Smooth muscle cell (in vitro differentiated cells): ENCODE measurements around the gene TMEM87A. TPM values are rescaled to one million over a fixed set of nuclear protein-coding genes. Genes with fewer than 3 reads are reported as not detected.

Experiments used
- DNase-seq: peaks from one replicate; lab custom pipeline; 2025; ENCODE audit not compliant: unreplicated experiment; lab: John Stamatoyannopoulos, UW
- H2AFZ ChIP-seq: fragments of 200-600 bp; sonication (generic); 2 replicates; pipeline ENCODE4 v1.6.0; 2016; ENCODE audit warnings: antibody characterized with exemption, low read depth, mild to moderate bottlenecking
- H3F3A ChIP-seq: fragments of 200-600 bp; sonication (generic); 2 replicates; pipeline ENCODE4 v1.6.0; 2017; ENCODE audit warnings: antibody characterized with exemption, low read depth
- H3K27ac ChIP-seq: fragments of 200-600 bp; sonication (generic); 2 replicates; pipeline ENCODE4 v1.5.1; 2016; ENCODE audit warnings: low read depth, mild to moderate bottlenecking
- H3K27me3 ChIP-seq: fragments of 200-600 bp; sonication (generic); 2 replicates; pipeline ENCODE4 v1.6.1; 2016; ENCODE audit warnings: low read depth, mild to moderate bottlenecking
- H3K36me3 ChIP-seq: fragments of 200-600 bp; sonication (generic); 2 replicates; pipeline ENCODE4 v1.5.1; 2016; ENCODE audit warnings: low read depth
- H3K4me1 ChIP-seq: fragments of 200-600 bp; sonication (generic); 2 replicates; pipeline ENCODE4 v1.5.1; 2016; ENCODE audit warnings: low read depth
- H3K4me2 ChIP-seq: fragments of 200-600 bp; sonication (generic); 2 replicates; pipeline ENCODE4 v1.6.0; 2016; ENCODE audit warnings: mild to moderate bottlenecking
- H3K4me3 ChIP-seq: fragments of 200-600 bp; sonication (generic); 2 replicates; pipeline ENCODE4 v1.5.1; 2016; ENCODE audit warnings: mild to moderate bottlenecking
- H3K79me2 ChIP-seq: fragments of 200-600 bp; sonication (generic); 2 replicates; pipeline ENCODE4 v1.6.0; 2016; ENCODE audit warnings: low read depth, mild to moderate bottlenecking
- H3K9ac ChIP-seq: fragments of 200-600 bp; sonication (generic); 2 replicates; pipeline ENCODE4 v1.6.0; 2016; ENCODE audit warnings: low read depth
- H3K9me3 ChIP-seq: fragments of 200-600 bp; sonication (generic); replicated peaks from 2 replicates; pipeline ENCODE4 v1.5.1; 2016; ENCODE audit warnings: low read depth
- H4K20me1 ChIP-seq: fragments of 200-600 bp; sonication (generic); 2 replicates; pipeline ENCODE4 v1.6.0; 2016; ENCODE audit warnings: low read depth
- WGBS: methylation state at CpG from one replicate; pipeline ENCODE4 v1.1.7; 2016; ENCODE audit warnings: low lambda C conversion rate; 5-methylcytosine and 5-hydroxymethylcytosine counted together
- polyA plus RNA-seq: library from polyadenylated mRNA; unstranded; fragments of >200 nt; fragmentation: Nextera tagmentation; extraction: Ambion mirVana; gene quantifications from 2 replicates; pipeline ENCODE4 v1.2.1, GENCODE V29; 2016
- total RNA-seq: library from RNA; depleted of rRNA; stranded (reverse); fragments of >200 nt; gene quantifications from 2 replicates; pipeline ENCODE4 v1.2.3, GENCODE V29; 2014
- TF ChIP-seq, protein P1 (sequence below): fragments of 200-600 bp; sonication (generic); IDR thresholded peaks from 2 replicates; pipeline ENCODE4 v1.5.1; 2017; ENCODE audit warnings: borderline replicate concordance, mild to moderate bottlenecking, antibody characterized with exemption; ENCODE audit not compliant: insufficient read depth, poor library complexity, severe bottlenecking

The TMEM87A gene
- total and polyA plus RNA-seq, 2 experiments from 2014 or later, result 59.9 to 82.3 TPM

DNA sequence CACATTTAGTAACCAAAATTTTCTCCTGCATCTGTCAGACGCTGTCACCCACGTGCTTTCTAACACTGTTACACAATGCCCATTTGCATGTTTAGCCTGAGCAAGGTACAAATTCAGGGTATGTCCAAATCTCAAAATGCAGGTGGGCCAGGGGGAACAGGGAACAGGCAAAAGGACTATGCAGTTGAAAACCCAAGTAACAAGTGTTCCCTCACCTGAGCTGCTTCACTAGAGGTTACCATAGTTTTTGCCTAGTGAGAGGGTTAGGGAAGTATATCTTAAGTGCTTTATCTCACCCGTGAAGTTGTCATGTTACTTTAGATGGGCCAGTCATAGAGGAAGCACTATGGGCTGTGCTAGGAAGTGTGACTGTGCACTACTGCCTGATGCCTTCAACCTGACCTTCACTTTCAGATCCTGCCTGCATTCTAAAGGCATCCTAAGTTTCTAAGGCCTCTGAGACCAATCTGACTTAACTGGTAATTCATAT is 6.0 kb upstream of the TMEM87A start:
- no peak for DNase-seq
- Histone ChIP-seq H3K27ac (no peak overlapping the region), H4K20me1 (no peaks in the 10 kb centered on the region), H3K36me3 (no peaks in the 10 kb centered on the region), H3K9ac (no peak overlapping the region), H3K79me2 (peaks cover 13% of the 10 kb centered on the region), H3K4me3 (no peak overlapping the region), H2AFZ (no peak overlapping the region), H3K4me1 (peaks cover 14% of the 10 kb centered on the region), H3K4me2 (no peak overlapping the region), H3K9me3 (no peaks in the 10 kb centered on the region), H3F3A (peaks cover 9% of the 10 kb centered on the region), H3K27me3 (no peaks in the 10 kb centered on the region)
- WGBS, result 79% methylated on average over 3 of the region's 3 CpGs
- TF ChIP-seq, protein P1, sequence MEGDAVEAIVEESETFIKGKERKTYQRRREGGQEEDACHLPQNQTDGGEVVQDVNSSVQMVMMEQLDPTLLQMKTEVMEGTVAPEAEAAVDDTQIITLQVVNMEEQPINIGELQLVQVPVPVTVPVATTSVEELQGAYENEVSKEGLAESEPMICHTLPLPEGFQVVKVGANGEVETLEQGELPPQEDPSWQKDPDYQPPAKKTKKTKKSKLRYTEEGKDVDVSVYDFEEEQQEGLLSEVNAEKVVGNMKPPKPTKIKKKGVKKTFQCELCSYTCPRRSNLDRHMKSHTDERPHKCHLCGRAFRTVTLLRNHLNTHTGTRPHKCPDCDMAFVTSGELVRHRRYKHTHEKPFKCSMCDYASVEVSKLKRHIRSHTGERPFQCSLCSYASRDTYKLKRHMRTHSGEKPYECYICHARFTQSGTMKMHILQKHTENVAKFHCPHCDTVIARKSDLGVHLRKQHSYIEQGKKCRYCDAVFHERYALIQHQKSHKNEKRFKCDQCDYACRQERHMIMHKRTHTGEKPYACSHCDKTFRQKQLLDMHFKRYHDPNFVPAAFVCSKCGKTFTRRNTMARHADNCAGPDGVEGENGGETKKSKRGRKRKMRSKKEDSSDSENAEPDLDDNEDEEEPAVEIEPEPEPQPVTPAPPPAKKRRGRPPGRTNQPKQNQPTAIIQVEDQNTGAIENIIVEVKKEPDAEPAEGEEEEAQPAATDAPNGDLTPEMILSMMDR, result no peak

DNA sequence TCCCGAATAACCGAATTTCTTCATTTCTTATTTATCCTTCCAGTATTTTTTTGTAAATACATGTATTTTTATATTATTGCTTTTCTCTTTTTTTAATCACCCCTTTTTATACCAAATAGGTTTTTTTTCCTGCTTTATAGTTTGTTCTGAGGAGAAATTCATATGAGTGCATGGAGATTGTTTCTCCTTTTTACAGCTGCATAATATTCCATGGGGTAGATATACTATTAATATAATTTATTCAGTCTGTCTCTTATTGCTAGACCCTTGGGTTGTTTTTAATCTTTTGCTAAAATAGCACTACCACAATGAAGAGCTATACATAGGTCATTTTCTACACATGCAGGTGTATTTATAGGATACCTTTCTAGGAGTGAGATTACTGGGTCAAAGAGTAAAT is 3.5 kb upstream of the TMEM87A start:
- no peak overlapping the region for H3K9ac ChIP-seq
- no peak for DNase-seq
- H3K4me2 ChIP-seq, result no peak overlapping the region
- no peaks in the 10 kb centered on the region for H3K36me3 ChIP-seq
- H2AFZ ChIP-seq, result no peak overlapping the region
- TF ChIP-seq, protein P1, result no peak
- H4K20me1 ChIP-seq, result no peaks in the 10 kb centered on the region
- H3K79me2 ChIP-seq, result peaks cover 21% of the 10 kb centered on the region
- WGBS, result 94% methylated on average over 2 of the region's 2 CpGs
- peaks cover 25% of the 10 kb centered on the region for H3F3A ChIP-seq
- H3K9me3 ChIP-seq, result no peaks in the 10 kb centered on the region
- no peak overlapping the region for H3K27ac ChIP-seq
- no peak overlapping the region for H3K4me3 ChIP-seq
- no peaks in the 10 kb centered on the region for H3K27me3 ChIP-seq
- H3K4me1 ChIP-seq, result peaks cover 20% of the 10 kb centered on the region

GRCh38 chr15:42275780-42276391 is 2.7 kb upstream of the TMEM87A start:
- H3F3A ChIP-seq, result peaks cover 29% of the 10 kb centered on the region
- H3K27me3 ChIP-seq, result no peaks in the 10 kb centered on the region
- TF ChIP-seq, protein P1, result no peak
- H3K4me1 ChIP-seq, result peaks cover 28% of the 10 kb centered on the region
- peaks cover 30% of the 10 kb centered on the region for H3K79me2 ChIP-seq
- peaks cover 7% of the 10 kb centered on the region for H4K20me1 ChIP-seq
- WGBS, result 70% methylated on average over 4 of the region's 4 CpGs
- no peaks in the 10 kb centered on the region for H3K9me3 ChIP-seq
- peak overlapping the region; percentile 98 for H3K4me2 ChIP-seq
- H3K27ac ChIP-seq, result peak overlapping the region; percentile 96
- DNase-seq, result no peak
- no peaks in the 10 kb centered on the region for H3K36me3 ChIP-seq
- peak overlapping the region; percentile 90 for H3K9ac ChIP-seq
- H3K4me3 ChIP-seq, result peak overlapping the region; percentile 85
- peak overlapping the region; percentile 67 for H2AFZ ChIP-seq

DNA sequence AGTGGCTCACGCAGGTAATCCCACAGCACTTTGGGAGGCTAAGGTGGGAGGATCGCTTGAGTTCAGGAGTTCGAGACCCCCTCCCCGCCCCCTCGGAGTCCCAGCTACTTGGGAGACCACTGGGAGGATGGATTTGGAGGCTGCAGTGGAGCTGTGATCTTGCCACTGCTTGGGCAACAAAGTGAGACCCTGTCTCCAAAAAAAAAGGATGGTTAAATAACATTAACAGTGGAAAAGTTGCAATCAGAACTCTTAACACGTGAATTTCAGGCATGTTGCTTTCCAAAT is 1.4 kb upstream of the TMEM87A start:
- no peaks in the 10 kb centered on the region for H3K27me3 ChIP-seq
- H3K79me2 ChIP-seq, result peaks cover 42% of the 10 kb centered on the region
- no peak for DNase-seq
- peak overlapping the region; percentile 67 for H2AFZ ChIP-seq
- TF ChIP-seq, protein P1, result no peak
- no peaks in the 10 kb centered on the region for H3K36me3 ChIP-seq
- peaks cover 29% of the 10 kb centered on the region for H3F3A ChIP-seq
- H3K4me3 ChIP-seq, result peak overlapping the region; percentile 85
- H3K27ac ChIP-seq, result peak overlapping the region; percentile 96
- H3K9ac ChIP-seq, result peak overlapping the region; percentile 90
- peaks cover 17% of the 10 kb centered on the region for H4K20me1 ChIP-seq
- H3K4me1 ChIP-seq, result peaks cover 30% of the 10 kb centered on the region
- H3K9me3 ChIP-seq, result no peaks in the 10 kb centered on the region
- WGBS, result 86% methylated on average over 6 of the region's 6 CpGs
- peak overlapping the region; percentile 98 for H3K4me2 ChIP-seq
